B cell (primary cell): Measurements from ENCODE around the gene TRIO. TPM values are rescaled to one million over a fixed set of nuclear protein-coding genes. Genes with fewer than 3 reads are reported as not detected.

Experiments
- ATAC-seq: fragments of 200-7000 bp; cut with Tn5 transposase; one replicate; pipeline ENCODE4 v1.10.0; 2021; ENCODE audit warnings: low read depth, mild to moderate bottlenecking, moderate number of reproducible peaks, moderate library complexity
- CTCF ChIA-PET: fragments of 350-600 bp; sonication (Branson Sonifier 250); formaldehyde crosslinking; loops from one replicate; lab custom pipeline; 2021; ENCODE audit warnings: antibody characterized with exemption, inconsistent platforms; lab: Charles Lee
- POLR2A ChIA-PET: fragments of 350-600 bp; sonication (Branson Sonifier 250); formaldehyde crosslinking; loops from one replicate; lab custom pipeline; 2021; ENCODE audit warnings: antibody characterized with exemption; lab: Charles Lee
- DNase-seq: peaks from one replicate; pipeline ENCODE4 v3.0.0; 2013
- H2AFZ ChIP-seq: 2 replicates; pipeline ENCODE4 v1.6.1; 2012; ENCODE audit warnings: mild to moderate bottlenecking, low read depth, low read length; ENCODE audit not compliant: insufficient read depth, poor library complexity, severe bottlenecking
- H3K27ac ChIP-seq, 2 donors: 1 replicate in 1 of 2; 2 replicates in 1 of 2; pipeline ENCODE4 v1.5.1; 2012 to 2013; ENCODE audit warnings: low read length in 2 of 2, mild to moderate bottlenecking in 2 of 2, moderate library complexity in 1 of 2
- H3K27me3 ChIP-seq, 4 experiments: fragments of 200-600 bp in 1 of 4; sonication (generic) in 1 of 4; replicated peaks in 1 of 4; 1 replicate in 2 of 4; 2 replicates in 2 of 4; pipeline versions ENCODE4 v1.6.1 to v1.7.0; 2013 to 2016; ENCODE audit warnings: low read length in 3 of 4, mild to moderate bottlenecking in 2 of 4, mixed read lengths in 1 of 4, moderate library complexity in 1 of 4; ENCODE audit not compliant: insufficient read depth in 4 of 4, control insufficient read depth in 3 of 4; ENCODE audit errors: control extremely low read depth in 1 of 4
- H3K36me3 ChIP-seq, 2 experiments: replicated peaks in 1 of 2; 1 replicate in 1 of 2; 2 replicates in 1 of 2; pipeline versions ENCODE4 v1.6.1 to v1.7.1; 2013; ENCODE audit warnings: low read length in 1 of 2; ENCODE audit not compliant: insufficient read depth in 2 of 2, control insufficient read depth in 1 of 2; ENCODE audit errors: control extremely low read depth in 1 of 2, extremely low read depth in 1 of 2
- H3K4me1 ChIP-seq, 2 donors: fragments of 200-600 bp in 1 of 2; sonication (generic) in 1 of 2; 1 replicate in 1 of 2; 2 replicates in 1 of 2; pipeline versions ENCODE4 v1.5.1 to v1.6.1; 2013 to 2017; ENCODE audit warnings: low read length in 2 of 2; ENCODE audit not compliant: control insufficient read depth in 2 of 2, insufficient read depth in 2 of 2
- H3K4me2 ChIP-seq: replicated peaks from 2 replicates; pipeline ENCODE3; 2012; ENCODE audit warnings: mild to moderate bottlenecking, low read depth, low read length; ENCODE audit not compliant: poor library complexity, severe bottlenecking
- H3K4me3 ChIP-seq, 5 experiments: fragments of 200-600 bp in 1 of 5; sonication (generic) in 1 of 5; 1 replicate in 3 of 5; 2 replicates in 2 of 5; pipeline versions ENCODE4 v1.5.1 to v1.7.0; 2011 to 2016; ENCODE audit warnings: low read length in 4 of 5, mild to moderate bottlenecking in 4 of 5, low read depth in 2 of 5, control low read depth in 1 of 5, moderate library complexity in 1 of 5; ENCODE audit not compliant: insufficient read depth in 1 of 5; ENCODE audit errors: control extremely low read depth in 1 of 5, extremely low read depth in 1 of 5
- H3K79me2 ChIP-seq: fragments of 200-600 bp; sonication (generic); one replicate; pipeline ENCODE4 v1.6.0; 2016; ENCODE audit warnings: low read length; ENCODE audit not compliant: control insufficient read depth, insufficient read depth
- H3K9ac ChIP-seq: fragments of 200-600 bp; sonication (generic); 2 replicates; pipeline ENCODE4 v1.6.1; 2017; ENCODE audit warnings: mild to moderate bottlenecking, low read length, moderate library complexity
- H3K9me3 ChIP-seq, 3 donors: one replicate each; pipeline versions ENCODE4 v1.6.1 to v1.7.1; 2013; ENCODE audit warnings: low read length in 2 of 3; ENCODE audit not compliant: control insufficient read depth in 2 of 3, insufficient read depth in 1 of 3; ENCODE audit errors: control extremely low read depth in 1 of 3
- H4K20me1 ChIP-seq: 2 replicates; pipeline ENCODE4 v1.6.0; 2012; ENCODE audit warnings: mild to moderate bottlenecking, low read length; ENCODE audit not compliant: insufficient read depth, control insufficient read depth, poor library complexity, severe bottlenecking
- H3K27ac Mint-ChIP-seq: one replicate; pipeline ENCODE4 v1.8.0; 2021; ENCODE audit warnings: mixed read lengths
- H3K27me3 Mint-ChIP-seq: one replicate; pipeline ENCODE4 v1.8.0; 2021; ENCODE audit warnings: mixed read lengths
- H3K4me1 Mint-ChIP-seq: one replicate; pipeline ENCODE4 v1.8.0; 2021; ENCODE audit warnings: mixed read lengths
- H3K4me3 Mint-ChIP-seq: one replicate; pipeline ENCODE4 v1.8.0; 2021; ENCODE audit warnings: mixed read lengths
- H3K9me3 Mint-ChIP-seq: one replicate; pipeline ENCODE4 v1.8.0; 2022; ENCODE audit warnings: mixed read lengths; ENCODE audit not compliant: insufficient read depth
- EZH2 ChIP-seq: IDR thresholded peaks from 2 replicates; pipeline ENCODE4 v1.6.1; 2012; ENCODE audit warnings: borderline replicate concordance, low read depth, mild to moderate bottlenecking, moderate library complexity, low read length; ENCODE audit not compliant: insufficient read depth, poor library complexity, severe bottlenecking
- WGBS: methylation state at CpG from one replicate; pipeline ENCODE4 v1.1.5; 2013; ENCODE audit warnings: missing lambda C conversion rate; ENCODE audit not compliant: insufficient coverage; 5-methylcytosine and 5-hydroxymethylcytosine counted together
- intact Hi-C: fragments of 100-400 bp; cut with micrococcal nuclease; formaldehyde crosslinking; loops from one replicate; pipeline ENCODE4 v1.10.0; 2022
- polyA plus RNA-seq: library from polyadenylated mRNA; depleted of rRNA; stranded (reverse); fragments of >200 nt; gene quantifications from 2 replicates; pipeline ENCODE4 v1.2.3, GENCODE V29; 2012
- total RNA-seq, 2 donors: library from RNA; stranded (reverse); fragments of 120-200 nt in 1 of 2; gene quantifications; 1 replicate in 1 of 2; 2 replicates in 1 of 2; pipeline versions ENCODE4 v1.2.3 to v1.2.4, GENCODE V29; 2013 to 2022
- TF ChIP-seq, protein P1 (sequence below): fragments of 200-600 bp; IDR thresholded peaks from one replicate; pipeline ENCODE4 v1.8.0; 2022; ENCODE audit warnings: antibody characterized with exemption, mild to moderate bottlenecking

Gene TRIO
- total and polyA plus RNA-seq, 2 donors (not counting 1 experiment from before 2014, with no cell fraction given) = 90.5 to 479 TPM

GRCh38 chr5:14131855-14132503 is 11.2 kb upstream of the TRIO start:
- TF ChIP-seq, protein P1, sequence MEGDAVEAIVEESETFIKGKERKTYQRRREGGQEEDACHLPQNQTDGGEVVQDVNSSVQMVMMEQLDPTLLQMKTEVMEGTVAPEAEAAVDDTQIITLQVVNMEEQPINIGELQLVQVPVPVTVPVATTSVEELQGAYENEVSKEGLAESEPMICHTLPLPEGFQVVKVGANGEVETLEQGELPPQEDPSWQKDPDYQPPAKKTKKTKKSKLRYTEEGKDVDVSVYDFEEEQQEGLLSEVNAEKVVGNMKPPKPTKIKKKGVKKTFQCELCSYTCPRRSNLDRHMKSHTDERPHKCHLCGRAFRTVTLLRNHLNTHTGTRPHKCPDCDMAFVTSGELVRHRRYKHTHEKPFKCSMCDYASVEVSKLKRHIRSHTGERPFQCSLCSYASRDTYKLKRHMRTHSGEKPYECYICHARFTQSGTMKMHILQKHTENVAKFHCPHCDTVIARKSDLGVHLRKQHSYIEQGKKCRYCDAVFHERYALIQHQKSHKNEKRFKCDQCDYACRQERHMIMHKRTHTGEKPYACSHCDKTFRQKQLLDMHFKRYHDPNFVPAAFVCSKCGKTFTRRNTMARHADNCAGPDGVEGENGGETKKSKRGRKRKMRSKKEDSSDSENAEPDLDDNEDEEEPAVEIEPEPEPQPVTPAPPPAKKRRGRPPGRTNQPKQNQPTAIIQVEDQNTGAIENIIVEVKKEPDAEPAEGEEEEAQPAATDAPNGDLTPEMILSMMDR = no peak
- no peak for TF ChIP-seq EZH2
- no peaks in the 10 kb centered on the region for H3K27me3 ChIP-seq
- ATAC-seq = no peak
- ChIA-PET CTCF (interaction anchor here (1.0 kb wide), 1 partner anchor 9 kb away, joined by 3 read pairs; no protein-coding TSS in a partner anchor), POLR2A (no interaction called here)
- H4K20me1 ChIP-seq = no peaks in the 10 kb centered on the region
- H3K27ac Mint-ChIP-seq = no peak overlapping the region
- no peaks in the 10 kb centered on the region for H3K4me1 Mint-ChIP-seq
- H3K9me3 ChIP-seq = peaks cover 0 to 19% (median 5%) of the 10 kb centered on the region in 3 donors
- WGBS = 80% methylated on average over 1 of the region's 6 CpGs
- intact Hi-C loops = no loop called here
- H3K79me2 ChIP-seq = no peaks in the 10 kb centered on the region
- H3K27me3 Mint-ChIP-seq = peaks cover 16% of the 10 kb centered on the region
- peaks cover 2% of the 10 kb centered on the region for H3K9me3 Mint-ChIP-seq
- H2AFZ ChIP-seq = no peak overlapping the region
- no peaks in the 10 kb centered on the region for H3K36me3 ChIP-seq
- no peak overlapping the region for H3K4me3 ChIP-seq
- no peak overlapping the region for H3K9ac ChIP-seq
- DNase-seq = no peak
- no peak overlapping the region for H3K4me2 ChIP-seq
- H3K4me1 ChIP-seq = no peaks in the 10 kb centered on the region
- H3K4me3 Mint-ChIP-seq = no peak overlapping the region
- no peak overlapping the region for H3K27ac ChIP-seq

GRCh38 chr5:14133394-14133793 is 9.7 kb upstream of the TRIO start:
- ChIA-PET POLR2A (no interaction called here), CTCF (no interaction called here)

More at GRCh38 chr5:14133394-14133793, 9.7 kb upstream of the TRIO start:
- Histone ChIP-seq H2AFZ (no peak overlapping the region), H3K27ac (no peak overlapping the region), H3K4me2 (no peak overlapping the region), H3K9ac (no peak overlapping the region), H3K79me2 (no peaks in the 10 kb centered on the region), H3K4me1 (no peaks in the 10 kb centered on the region), H3K4me3 (no peak overlapping the region), H4K20me1 (no peaks in the 10 kb centered on the region), H3K27me3 (no peaks in the 10 kb centered on the region), H3K9me3 (peaks cover 0 to 19% (median 5%) of the 10 kb centered on the region in 3 donors), H3K36me3 (no peaks in the 10 kb centered on the region)
- intact Hi-C loops = no loop called here
- Mint-ChIP-seq H3K4me1 (no peaks in the 10 kb centered on the region), H3K4me3 (no peak overlapping the region), H3K27ac (no peak overlapping the region), H3K9me3 (peaks cover 2% of the 10 kb centered on the region), H3K27me3 (peaks cover 18% of the 10 kb centered on the region)
- WGBS = 92% methylated on average over 2 of the region's 2 CpGs
- ATAC-seq (no peak), DNase-seq (no peak)
- no peak for TF ChIP-seq EZH2
- TF ChIP-seq, protein P1 = no peak
